ENCODE measurements around the gene RPL12. TPM values are rescaled to one million over a fixed set of nuclear protein-coding genes. Genes with fewer than 3 reads are reported as not detected.

Gene RPL12
- total RNA-seq, 2 experiments from 2014 or later, result 1,251 to 1,331 TPM

DNA sequence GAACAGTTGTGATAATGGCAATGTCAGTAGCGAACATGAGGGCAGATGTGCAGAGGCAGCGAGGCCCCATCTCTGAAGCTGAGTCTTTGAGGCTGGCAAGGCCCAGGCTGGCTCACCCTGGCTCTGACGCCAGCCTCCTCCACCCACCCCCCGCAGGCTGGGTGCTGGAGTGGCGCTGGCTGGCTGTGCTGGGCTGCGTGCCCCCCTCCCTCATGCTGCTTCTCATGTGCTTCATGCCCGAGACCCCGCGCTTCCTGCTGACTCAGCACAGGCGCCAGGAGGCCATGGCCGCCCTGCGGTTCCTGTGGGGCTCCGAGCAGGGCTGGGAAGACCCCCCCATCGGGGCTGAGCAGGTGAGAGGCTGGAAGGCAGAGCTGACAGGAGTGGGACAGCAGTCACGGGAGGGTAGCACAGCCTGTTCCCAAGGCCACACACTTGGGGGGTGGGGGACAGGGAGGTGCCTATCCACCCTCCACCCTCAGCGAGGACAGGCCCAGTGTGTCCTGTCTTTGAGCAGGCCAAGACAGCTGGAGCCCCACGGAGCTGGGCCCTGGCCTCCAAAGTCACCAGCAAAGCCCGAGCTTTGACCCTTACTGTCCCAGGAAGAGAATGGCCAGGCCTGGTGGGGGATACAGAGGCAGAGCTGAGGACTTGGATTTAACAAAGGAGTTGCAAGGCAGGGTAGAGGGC lies 48.7 kb downstream of the RPL12 start:
- CTCF ChIA-PET, result no interaction called here
- Mint-ChIP-seq H3K36me3 (no peaks in the 10 kb centered on the region), H3K27ac (no peak overlapping the region)

GRCh38 chr9:127399736-127400269 lies 51.4 kb downstream of the RPL12 start:
- no peaks in the 10 kb centered on the region for H3K9me3 Mint-ChIP-seq (ENCODE audit: low read depth)
- no peak for DNase-seq
- no peak for ATAC-seq
- no peak overlapping the region for H3K27ac Mint-ChIP-seq
- CTCF ChIA-PET, result interaction anchor here (0.7 to 3.1 kb wide), 8 partner anchors 11 to 184 kb away, joined by 3 to 13 read pairs (median 3); no protein-coding TSS in a partner anchor
- H3K36me3 Mint-ChIP-seq, result no peaks in the 10 kb centered on the region
- no peak overlapping the region for H3K4me3 Mint-ChIP-seq
- H3K27me3 Mint-ChIP-seq, result peaks cover 13% of the 10 kb centered on the region
- peaks cover 18% of the 10 kb centered on the region for H3K4me1 Mint-ChIP-seq

More for the DNA sequence above, 48.7 kb downstream of the RPL12 start:
- Mint-ChIP-seq H3K27me3 (no peaks in the 10 kb centered on the region), H3K4me1 (peaks cover 4% of the 10 kb centered on the region), H3K9me3 (ENCODE audit: low read depth) (no peaks in the 10 kb centered on the region), H3K4me3 (no peak overlapping the region)
- DNase-seq (no peak), ATAC-seq (no peak)

DNA sequence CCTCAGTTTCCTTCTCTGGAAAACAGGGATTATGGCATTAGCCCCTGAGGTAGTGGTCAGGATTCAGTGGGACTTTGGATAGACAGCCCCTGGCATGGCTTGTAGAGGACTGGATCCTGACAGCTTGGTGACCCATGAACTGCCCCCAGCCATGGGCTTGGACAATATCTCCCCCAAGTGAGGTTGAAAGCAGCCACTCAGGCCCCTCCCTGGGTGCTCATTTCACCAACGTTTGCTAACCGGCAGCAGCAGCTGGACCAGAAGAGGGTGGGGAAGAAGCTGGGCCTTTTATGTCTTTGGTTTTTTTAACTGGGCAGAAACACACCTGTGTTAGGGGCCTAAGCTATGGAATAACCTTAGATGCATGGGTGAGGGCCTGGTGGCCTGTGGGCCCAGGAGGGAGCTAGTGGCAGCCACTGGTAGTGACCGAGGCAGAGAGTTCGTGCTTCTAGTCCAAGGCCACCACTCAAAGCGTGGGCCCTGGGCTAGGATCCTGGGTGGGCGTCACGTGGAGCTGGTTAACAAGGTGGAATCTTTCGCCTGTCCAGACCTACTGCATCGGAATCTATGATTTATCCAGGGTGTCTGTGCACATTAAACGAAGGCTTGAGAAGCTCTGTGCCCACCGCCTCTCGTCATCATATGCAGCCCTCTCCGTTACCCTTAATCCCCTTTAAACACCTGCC lies 52.3 kb downstream of the RPL12 start:
- Mint-ChIP-seq H3K36me3 (no peaks in the 10 kb centered on the region), H3K4me3 (no peak overlapping the region), H3K4me1 (peaks cover 18% of the 10 kb centered on the region), H3K27ac (no peak overlapping the region), H3K27me3 (peaks cover 15% of the 10 kb centered on the region), H3K9me3 (ENCODE audit: low read depth) (no peaks in the 10 kb centered on the region)
- no peak for DNase-seq
- ATAC-seq, result no peak
- CTCF ChIA-PET, result interaction anchor here (1.2 to 3.1 kb wide), 6 partner anchors 10 to 184 kb away, joined by 3 to 13 read pairs (median 4); no protein-coding TSS in a partner anchor

- H3K9me3 Mint-ChIP-seq (ENCODE audit: low read depth), result no peaks in the 10 kb centered on the region
- DNase-seq (no peak), ATAC-seq (no peak)
- peaks cover 18% of the 10 kb centered on the region for H3K4me1 Mint-ChIP-seq
- no peaks in the 10 kb centered on the region for H3K36me3 Mint-ChIP-seq
- peak overlapping the region; percentile 68 for H3K4me3 Mint-ChIP-seq
- peak overlapping the region; percentile 47 for H3K27ac Mint-ChIP-seq
- peaks cover 19% of the 10 kb centered on the region for H3K27me3 Mint-ChIP-seq
- CTCF ChIA-PET, result interaction anchor here (1.2 to 3.1 kb wide), 5 partner anchors 10 to 183 kb away, joined by 3 to 13 read pairs (median 6); no protein-coding TSS in a partner anchor
Measured at GRCh38 chr9:127398275-127398647, 52.9 kb downstream of the RPL12 start.

Other genes with a start within 250 kb of the RPL12 start
- gene GARNL3, start 186.6 kb downstream of the RPL12 start, total RNA-seq, result 1 to 10 TPM; 4.0 to 4.3 TPM
- gene SLC2A8, start 54.2 kb downstream of the RPL12 start, total RNA-seq, result 10 to 100 TPM; 12.1 to 26.0 TPM
- gene ZNF79, start 27.0 kb downstream of the RPL12 start, total RNA-seq, result 10 to 100 TPM; 14.2 to 18.9 TPM
- 10 to 100 TPM; 25.5 to 27.7 TPM for gene LRSAM1, start 104 bp upstream of the RPL12 start, total RNA-seq
- 10 to 100 TPM; 22.8 to 26.0 TPM for gene STXBP1, start 160.9 kb upstream of the RPL12 start, total RNA-seq

All from activated CD8-positive, alpha-beta memory T cell treated with anti-CD3 and anti-CD28 coated beads, Interleukin-2, amount 10 ng/mL, durations not matched to agents 7 days and 5 days (primary cell).